HG03354 (cell line): Measurements from ENCODE around the gene GALNT18.
A peak's percentile ranks its signal among the peaks of the same experiment; 100 is the strongest.

ENCODE experiments used
- ATAC-seq: cut with Tn5 transposase; IDR thresholded peaks from one replicate; pipeline ENCODE4 v1.9.1; 2021; ENCODE audit warnings: mild to moderate bottlenecking; ENCODE audit not compliant: unreplicated experiment, poor library complexity, severe bottlenecking

The GALNT18 gene

DNA sequence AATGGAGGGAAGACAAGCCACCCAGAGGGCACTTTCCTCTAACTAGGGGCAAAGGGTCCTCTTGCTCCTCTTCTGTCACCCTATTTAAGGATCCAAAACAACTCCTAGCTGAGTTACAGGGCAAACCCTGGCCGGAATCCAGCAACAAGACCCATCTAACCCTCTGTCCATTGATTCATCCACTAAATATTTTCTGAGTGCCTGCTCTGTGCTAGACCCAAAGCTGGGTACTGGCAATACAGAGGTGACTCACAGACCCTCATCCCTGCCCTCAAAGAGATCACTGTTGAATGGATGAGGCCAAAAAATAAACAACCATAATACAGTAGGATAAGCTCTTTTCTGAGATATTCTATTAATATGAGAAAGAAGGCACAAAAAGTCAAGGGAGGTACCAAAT is 4.3 kb upstream of the GALNT18 start:
- ATAC-seq = no peak

DNA sequence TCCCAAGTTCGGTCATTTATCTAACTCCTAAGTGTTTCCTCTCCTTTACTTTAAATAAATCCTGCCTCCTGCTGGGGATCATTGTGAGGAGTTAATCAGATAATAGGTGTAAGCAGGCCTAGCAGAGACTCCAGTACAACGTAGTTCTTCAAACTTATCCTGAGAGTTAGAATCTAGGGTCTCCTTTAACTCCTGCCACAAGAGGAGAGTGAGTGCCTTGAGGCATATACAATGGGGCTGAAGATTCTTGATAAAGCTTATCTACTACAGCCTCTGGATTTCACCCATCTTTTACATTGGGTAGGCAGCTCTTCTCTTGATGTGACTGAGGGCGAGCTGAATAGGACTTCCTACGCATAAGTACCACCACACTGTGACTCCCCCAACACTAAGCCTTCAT is 3.1 kb upstream of the GALNT18 start:
- ATAC-seq = no peak

DNA sequence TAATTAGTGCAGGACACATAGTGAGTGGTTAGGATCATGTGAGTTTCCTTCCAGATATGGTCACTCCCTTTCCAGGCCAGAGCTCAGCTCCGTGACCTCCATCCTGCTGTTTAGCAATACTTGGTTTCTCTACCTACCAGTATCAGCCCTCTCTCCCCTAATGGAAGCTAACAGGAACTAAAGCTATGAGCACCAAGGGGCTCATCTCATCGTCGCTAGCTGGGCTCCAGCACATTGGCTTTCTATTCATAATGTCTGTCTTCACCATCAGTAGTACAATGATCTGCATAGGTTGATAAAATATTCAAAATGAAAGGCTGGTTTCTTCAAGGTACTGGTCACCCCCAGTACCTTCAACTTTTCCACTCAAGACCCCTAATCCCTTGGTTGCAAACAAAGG is 2.4 kb upstream of the GALNT18 start:
- ATAC-seq = no peak

DNA sequence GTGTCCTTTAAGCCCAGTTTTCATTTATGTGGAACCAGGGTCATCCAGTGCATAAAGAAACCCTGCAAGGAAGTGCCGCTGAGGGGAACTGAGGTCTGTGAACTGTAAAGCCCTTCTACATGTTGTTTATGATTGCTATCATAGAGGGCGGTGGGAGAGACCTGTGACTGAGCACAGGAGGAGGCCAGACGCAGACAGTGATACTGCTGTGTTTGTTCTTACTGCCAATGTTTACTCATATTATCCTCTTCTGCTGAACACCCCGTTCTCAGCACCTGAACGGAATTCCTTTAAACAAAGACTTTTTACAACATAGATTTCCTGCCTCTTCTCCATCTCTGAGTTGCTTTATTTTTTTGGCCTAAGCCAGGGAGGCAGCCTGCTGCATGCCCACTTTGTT is 967 bp upstream of the GALNT18 start:
- no peak for ATAC-seq

DNA sequence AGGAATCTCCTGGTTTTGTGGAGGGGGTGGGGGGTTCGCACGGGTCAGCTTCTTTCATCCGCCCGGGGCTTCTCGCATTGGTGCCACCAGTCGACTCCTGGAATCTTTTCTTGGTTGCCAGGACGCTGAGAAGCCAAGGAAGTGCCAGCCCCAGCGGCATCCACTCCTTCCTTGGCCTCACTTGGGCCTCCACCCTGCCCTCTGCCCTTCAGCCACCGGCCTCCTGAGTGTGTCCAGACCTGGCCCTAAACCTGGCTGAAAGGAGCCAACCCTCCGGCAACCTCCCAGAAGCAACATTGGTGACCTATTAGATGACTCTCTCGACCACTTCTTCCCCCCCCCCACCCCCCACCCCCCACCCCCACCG is 518 bp upstream of the GALNT18 start:
- no peak for ATAC-seq

DNA sequence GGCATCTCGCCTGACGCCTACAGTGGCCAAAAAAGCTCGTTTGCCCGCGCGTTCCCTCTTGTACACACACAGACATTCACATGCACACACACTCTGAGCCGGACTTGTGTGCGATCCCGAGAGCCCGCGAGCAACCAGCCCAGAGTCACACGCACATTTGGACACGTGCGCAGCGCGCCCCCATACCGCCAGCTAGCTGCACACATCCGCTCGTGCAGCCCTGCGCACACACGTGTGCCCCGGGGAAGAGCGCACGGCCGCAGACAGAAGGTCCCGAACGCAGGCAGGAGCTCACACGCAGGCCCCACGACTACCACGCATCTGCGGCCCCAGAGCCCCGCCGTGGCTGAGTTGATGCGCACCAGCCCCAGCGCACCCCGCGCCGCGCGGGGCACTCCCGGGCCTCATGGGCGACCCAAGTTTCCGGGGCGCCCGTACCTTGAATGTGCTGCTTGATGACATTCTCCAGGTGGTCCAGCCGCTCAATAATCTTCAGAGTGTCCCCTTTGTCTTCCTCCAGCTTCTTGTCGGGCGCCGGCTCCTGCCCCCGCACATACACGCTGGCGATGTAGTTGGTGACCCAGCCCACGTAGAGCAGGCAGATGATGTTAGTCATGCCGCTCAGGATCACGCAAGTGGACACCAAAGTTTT is 758 bp downstream of the GALNT18 start:
- peak; percentile 40 for ATAC-seq

DNA sequence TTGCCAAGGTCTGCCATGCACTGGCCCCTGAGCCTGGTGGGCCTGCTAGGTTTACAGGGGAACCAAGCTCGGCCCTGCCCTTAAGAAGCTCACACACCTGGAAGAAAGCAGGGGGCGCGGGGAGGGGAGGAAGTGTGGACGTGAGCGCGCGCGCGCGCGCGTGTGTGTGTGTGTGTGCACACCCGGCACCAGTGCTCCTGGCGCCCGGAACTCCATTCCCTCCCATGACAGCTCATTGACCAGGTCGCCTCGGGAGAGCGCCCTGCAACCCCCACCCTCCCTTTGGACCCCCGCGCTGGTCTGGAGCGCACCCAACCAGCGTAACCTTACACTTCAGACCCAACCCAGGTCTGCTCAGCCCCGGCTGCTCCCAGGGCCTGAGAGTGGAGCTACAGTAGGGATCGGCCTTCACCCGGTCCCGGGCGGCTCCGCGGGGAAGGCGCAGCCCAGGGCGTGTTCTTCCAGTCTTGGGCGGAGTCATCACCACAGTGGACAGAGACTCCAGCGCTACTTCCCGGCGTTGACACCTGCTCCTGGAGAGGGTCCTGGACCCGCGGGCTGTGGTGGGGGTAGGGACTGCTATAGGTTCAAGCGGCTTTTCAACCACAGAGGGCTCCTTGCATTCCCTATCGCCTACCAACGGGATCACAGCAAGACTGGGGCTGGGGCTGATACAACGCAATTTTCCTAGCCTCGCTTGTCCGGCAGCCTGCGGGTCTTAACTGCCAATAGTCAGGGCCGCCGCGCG is 1.5 kb downstream of the GALNT18 start:
- peak; percentile 5 for ATAC-seq

DNA sequence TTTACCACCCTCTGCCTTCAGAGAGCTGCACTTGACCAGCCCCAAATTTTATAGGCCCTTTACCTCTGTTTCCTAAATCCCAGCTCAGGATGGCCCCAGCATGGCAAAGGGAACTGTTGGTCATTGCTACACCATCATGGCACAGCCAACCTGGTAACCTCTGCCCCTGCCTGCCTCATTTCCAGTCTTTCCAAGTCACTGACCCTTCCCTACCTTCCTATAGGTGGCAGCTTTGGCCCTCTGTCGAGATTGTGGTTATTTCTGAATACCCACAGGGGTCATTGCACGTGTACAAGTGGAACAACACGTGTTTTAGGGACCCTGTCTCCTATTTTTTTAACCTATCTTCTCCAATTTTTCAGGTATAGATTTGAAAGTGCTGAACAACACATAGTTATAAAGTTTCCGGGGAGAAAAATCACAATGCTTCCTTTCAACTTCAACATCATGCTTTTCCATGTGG is 2.8 kb downstream of the GALNT18 start:
- no peak for ATAC-seq

DNA sequence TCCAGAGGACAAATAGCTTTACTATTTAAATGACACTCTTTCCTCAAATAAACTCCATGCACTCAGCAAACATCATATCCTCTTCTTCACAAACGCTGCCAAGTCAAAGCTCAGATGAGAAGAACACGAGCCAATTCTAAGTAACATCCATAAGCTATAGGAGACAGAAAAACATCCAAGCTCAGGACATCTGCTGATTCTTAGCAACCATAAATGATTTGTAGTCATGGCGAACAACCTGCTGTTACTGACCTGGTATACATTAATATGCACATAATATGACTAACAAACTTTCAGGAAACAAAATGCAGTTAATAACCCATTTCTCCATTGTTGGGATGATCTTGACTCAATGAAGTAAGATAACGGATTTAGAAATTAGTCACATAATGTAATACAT is 6.7 kb downstream of the GALNT18 start:
- no peak for ATAC-seq

DNA sequence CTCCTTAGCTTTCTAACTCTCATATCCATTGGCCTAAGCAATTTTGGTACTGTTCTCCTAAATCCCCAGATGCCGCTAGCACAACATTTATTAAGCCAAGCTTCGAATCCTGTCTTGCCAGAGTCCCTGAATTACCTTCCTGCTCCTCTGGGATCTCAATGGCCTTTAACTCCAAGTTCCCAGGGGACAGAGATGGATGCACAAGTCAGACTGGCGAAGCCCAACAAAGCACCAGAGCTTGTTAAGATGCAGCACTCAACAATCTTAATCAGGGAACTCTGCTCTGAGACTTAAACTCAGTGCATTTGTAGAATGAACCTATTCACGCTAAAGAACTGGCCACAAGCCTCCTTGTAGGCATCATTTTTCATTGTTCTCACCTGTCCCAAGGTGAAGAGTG is 9.4 kb downstream of the GALNT18 start:
- no peak for ATAC-seq

DNA sequence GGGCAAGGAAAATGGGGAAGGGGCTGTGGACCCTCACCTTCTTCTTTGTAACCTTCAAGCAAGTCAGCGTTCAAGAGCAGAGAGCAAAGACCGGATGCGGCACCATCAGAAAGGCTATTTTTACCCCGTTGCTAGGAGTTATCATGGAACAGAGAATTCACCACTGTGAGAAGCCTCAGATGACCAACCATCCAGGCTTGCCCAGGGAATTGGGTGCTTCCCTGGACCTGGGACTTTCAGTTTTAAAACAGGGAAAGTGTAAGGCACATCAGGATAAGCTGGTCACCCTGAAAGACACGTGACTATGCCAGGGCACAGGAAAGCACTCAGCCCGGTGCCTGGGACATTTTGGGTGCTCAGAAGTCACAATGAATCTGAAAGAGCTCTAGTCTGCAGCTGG is 10.4 kb downstream of the GALNT18 start:
- no peak for ATAC-seq

DNA sequence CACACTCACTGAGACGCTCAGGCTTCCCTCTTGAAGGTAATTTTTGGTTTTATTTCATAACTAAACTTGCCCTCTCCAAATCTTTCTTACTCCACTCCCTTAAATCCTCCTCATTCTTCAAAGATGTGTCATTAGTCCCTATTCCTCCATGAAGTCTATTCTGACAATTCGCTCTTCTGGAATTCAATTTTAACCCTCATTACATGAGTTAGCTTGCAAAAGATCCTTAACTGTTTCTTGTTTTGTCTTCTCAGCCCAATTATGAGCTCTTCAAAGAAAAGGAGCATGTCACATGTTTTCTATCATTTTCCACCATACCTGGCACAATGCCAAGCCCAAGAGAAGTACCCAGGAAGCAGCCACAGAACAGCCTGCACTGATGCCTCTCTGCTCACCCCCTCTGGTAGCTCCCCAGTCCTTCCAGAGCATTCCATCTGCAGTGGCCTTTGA is 13.0 kb downstream of the GALNT18 start:
- no peak for ATAC-seq

DNA sequence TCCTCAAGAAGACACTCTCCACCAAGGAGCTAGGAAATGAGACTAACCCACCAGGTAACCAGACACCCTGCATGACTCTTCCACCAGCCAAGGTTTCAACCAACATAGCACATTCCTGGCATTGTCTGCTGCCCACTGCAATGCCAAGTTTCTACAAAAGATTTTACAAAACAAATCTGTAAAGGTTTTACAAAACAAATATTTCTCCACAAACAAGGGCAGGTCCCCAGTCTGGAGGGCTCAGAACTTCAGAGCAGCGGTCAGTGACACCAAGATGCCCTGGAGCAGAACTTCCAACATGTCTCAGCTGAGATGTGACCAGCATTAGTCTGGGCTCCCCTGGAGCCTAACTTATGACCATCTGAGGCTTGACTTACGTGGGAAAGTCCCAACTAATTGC is 14.0 kb downstream of the GALNT18 start:
- no peak for ATAC-seq

DNA sequence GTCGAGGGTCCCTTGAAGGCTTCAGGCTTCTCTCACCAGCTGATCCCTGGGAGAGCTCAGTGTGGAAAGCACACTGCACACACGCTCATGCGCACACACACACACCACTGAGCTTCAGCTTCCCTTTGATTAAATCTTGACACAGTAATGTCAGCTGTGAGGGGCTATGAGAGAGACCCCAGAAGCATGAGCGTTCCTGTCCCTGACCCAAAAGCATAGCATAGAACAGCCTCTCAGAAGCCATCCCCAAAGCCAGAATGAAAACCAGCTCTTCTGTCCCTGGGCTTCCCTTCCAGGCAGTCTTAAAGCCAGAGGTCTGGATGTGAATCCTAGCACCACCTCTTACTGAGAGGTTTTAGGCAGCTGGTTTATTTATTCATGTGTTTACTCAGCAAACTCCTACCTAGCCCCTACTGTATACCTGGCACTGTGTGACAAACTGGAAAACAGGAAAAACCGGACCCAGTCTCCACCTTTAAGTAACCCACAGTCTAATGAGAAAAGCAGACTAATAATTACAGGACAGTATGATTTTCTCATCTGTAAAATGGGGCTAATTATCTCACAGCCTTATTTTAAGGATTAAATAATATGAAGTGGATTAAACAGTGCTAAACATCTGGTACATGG is 15.9 kb downstream of the GALNT18 start:
- ATAC-seq = no peak

DNA sequence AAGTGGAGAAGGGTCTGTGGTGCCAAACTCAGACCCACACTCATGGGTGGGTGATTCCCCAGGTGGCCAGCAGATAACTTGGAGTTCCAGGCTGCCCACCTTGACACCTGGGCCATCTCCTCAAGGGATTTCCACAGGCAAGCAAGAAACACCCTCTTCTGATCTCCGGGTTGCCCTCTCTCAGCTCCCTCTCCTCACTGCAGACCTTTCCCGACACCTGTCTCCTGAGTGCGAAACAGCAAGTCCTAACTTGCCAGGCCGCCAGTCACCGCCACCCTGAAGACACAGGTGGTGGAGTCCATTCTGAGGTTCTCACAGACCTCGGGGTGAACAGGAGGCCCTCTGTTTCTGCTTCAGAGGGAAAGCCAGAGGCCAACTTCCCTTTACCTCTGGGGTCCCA is 16.6 kb downstream of the GALNT18 start:
- ATAC-seq = no peak

DNA sequence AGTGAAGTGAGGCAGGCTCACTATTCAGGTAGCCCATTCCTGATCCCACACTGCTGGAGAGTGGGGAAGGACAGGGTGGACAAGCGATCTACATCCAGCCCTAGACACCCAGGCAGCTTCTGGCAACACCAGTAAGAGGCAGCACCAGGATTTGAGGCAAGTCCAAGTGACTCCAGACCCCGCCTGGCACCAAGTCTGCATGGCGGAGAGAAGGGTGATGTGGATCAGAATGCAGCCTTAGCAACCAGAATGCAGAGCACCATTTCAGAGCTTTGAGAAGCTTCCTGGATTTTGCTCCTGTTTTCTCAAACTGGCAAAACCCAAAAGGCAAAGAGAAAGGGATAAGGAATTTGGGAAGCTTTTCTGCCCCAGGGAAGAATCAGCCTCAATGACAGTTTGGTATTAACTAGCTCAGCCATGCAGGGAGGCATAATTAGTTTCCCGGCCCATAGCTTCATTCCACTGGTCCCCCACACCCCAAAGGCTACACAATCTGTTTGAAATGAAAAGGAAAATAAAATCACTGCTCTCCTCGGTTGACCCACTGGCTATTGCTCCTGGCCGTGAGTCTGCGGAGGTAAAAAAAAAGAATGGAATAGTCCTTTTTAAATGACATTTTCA is 17.3 kb downstream of the GALNT18 start:
- ATAC-seq = no peak

DNA sequence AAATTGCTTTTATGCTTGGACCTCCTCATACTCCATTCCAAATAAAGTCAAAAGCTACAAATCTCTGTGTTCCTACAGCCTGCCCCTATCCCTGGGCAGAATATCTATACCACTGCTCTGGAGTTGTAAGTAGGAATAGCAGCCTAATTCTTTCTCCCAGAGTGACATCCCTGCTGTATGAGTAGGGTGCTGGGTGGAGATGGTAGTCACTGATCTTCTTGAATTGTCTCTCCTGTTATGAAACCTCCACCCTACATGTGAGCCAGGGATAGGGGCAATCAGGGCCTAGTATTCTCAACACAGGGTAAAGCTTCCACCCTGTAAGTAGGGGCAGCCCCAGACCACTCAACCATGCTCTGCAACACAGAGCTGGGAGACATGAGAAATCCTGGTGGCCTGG is 19.8 kb downstream of the GALNT18 start:
- no peak for ATAC-seq

DNA sequence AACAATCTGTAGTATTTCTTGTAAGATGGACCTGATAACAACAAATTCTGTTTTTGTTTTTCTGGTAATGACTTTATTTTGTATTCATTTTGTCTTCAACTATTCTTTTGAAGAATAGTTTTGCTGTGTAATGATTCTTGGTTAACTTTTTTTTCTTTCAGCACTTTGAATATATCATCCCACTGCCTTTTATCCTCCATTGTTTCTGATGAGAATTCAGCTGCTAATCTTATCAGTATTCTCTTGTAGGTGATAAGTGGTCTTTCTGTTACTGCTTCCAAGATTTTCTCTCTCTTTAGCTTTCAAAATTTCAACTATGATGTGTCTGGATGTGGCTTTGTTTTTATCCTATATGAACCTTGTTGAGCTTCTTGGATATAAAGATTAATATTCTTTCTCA is 21.5 kb downstream of the GALNT18 start:
- ATAC-seq = no peak

DNA sequence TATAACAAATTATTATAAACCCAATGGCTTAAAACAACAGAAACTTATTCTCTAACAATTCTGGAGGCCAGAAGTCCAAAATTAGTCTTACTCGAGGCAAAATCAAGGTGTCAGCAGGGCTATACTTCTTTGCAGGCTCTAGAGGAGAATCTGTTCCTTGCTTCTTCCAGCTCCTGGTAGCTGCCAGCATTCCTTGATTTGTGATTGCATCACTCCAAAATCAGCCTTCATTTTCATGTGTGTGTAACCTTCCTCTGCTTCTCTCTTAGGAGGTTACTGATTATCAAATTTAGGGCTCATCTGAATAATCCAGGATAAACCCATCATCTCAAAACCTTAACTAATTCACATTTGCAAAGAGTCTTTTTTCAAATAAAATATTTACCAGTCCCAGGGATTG is 23.6 kb downstream of the GALNT18 start:
- ATAC-seq = no peak

DNA sequence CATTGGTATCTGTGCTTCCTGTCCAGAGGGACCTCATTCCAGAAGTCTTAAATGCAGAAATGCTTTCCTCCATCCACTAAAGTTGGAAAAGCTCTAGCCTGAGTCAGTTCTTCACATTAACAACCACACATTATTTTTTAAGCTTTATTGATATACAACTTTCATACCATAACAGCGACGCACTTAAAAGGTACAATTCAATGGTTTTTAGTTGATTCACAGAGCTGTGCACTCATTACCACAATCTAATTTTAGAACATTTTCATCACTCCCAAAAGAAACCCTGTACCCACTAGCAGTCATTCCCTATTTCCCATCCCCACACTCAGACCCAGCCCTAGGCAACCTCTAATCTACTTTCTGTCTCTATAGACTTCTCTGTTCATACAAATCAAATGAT is 27.6 kb downstream of the GALNT18 start:
- no peak for ATAC-seq
